ENCODE data around the gene MAPK6. TPM values are rescaled to one million over a fixed set of nuclear protein-coding genes. Genes with fewer than 3 reads are reported as not detected.

MAPK6 gene
- total RNA-seq, 1 donor from 2014 or later, result 21.1 TPM

DNA sequence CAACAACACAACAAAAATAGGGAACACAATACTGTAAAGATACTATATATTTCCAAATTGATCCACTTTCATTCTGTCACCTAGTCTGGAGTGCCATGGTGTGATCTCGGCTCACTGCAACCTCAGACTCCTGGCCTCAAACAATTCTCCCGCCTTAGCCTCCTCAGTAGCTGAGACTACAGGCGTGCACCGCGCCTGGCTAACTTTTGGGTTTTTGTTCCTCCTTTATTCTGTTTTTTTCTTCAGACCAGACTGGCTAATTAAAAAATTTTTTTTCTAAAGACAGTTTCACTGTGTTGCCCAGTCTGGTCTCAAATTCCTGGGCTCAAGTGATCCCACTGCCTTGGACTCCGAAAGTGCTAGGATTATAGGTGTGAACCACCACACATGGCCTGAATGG, 88.2 kb downstream of the MAPK6 start:
- Histone ChIP-seq H3K27ac (no peak overlapping the region), H3K4me1 (peaks cover 9% of the 10 kb centered on the region), H3K9me3 (no peaks in the 10 kb centered on the region), H3K36me3 (no peaks in the 10 kb centered on the region), H3K4me3 (no peak overlapping the region), H3K27me3 (ENCODE audit: low read depth) (peaks cover 20% of the 10 kb centered on the region)
- TF ChIP-seq, protein P1, sequence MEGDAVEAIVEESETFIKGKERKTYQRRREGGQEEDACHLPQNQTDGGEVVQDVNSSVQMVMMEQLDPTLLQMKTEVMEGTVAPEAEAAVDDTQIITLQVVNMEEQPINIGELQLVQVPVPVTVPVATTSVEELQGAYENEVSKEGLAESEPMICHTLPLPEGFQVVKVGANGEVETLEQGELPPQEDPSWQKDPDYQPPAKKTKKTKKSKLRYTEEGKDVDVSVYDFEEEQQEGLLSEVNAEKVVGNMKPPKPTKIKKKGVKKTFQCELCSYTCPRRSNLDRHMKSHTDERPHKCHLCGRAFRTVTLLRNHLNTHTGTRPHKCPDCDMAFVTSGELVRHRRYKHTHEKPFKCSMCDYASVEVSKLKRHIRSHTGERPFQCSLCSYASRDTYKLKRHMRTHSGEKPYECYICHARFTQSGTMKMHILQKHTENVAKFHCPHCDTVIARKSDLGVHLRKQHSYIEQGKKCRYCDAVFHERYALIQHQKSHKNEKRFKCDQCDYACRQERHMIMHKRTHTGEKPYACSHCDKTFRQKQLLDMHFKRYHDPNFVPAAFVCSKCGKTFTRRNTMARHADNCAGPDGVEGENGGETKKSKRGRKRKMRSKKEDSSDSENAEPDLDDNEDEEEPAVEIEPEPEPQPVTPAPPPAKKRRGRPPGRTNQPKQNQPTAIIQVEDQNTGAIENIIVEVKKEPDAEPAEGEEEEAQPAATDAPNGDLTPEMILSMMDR (IDR thresholded peaks at IDR 0.05), result no peak
- DNase-seq (no peak), ATAC-seq (no peak)
- intact Hi-C loops (cut with DNase I), result no loop called here

DNA sequence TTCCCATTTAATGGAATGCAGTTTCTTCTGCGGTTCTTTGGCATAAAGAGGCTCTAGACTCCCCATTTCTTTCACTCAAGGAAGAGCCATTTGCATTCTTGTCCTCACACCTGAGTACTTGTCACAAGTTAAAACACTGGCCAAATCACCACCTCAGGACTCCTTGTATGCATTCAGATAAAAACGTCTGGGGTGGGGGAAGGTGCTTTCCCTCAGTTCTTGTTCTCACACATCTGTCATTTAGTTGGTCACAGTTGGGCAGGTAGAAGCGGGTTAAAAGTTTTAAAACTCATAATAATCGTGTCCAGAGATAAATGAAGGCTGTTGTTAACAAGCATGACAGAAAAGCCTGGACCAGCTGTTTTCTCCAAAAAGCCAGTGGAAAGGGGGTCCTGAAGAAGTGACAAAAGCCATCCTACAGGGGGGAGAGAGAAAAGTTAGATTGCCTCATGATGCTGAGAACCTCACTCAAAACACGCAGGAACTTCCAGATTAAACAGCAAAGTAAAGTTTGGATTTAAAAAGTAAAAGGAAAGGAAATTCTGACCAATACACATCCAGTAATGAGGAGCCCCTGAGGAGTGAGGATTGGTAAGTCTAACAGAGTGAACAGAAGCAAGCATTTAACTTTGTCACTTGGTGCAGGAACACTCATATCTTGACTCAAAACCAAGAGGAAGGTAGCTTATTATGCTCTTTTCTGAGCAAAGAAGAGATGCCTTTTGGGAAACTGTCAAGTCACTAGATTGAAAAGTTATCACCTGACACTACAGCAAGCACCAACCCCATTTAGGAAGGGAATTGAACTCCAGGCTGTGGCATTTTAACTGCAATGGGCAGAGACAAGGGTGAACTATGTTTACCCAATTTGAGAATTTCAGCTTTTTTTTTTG, 90.8 kb downstream of the MAPK6 start:
- no peaks in the 10 kb centered on the region for H3K36me3 ChIP-seq
- no peak overlapping the region for H3K4me3 ChIP-seq
- H3K4me1 ChIP-seq, result peaks cover 10% of the 10 kb centered on the region
- H3K27ac ChIP-seq, result no peak overlapping the region
- no peaks in the 10 kb centered on the region for H3K9me3 ChIP-seq
- H3K27me3 ChIP-seq (ENCODE audit: low read depth), result peaks cover 33% of the 10 kb centered on the region
- TF ChIP-seq, protein P1 (IDR thresholded peaks at IDR 0.05), result no peak
- intact Hi-C loops (cut with DNase I), result no loop called here
- no peak for ATAC-seq
- DNase-seq, result no peak

DNA sequence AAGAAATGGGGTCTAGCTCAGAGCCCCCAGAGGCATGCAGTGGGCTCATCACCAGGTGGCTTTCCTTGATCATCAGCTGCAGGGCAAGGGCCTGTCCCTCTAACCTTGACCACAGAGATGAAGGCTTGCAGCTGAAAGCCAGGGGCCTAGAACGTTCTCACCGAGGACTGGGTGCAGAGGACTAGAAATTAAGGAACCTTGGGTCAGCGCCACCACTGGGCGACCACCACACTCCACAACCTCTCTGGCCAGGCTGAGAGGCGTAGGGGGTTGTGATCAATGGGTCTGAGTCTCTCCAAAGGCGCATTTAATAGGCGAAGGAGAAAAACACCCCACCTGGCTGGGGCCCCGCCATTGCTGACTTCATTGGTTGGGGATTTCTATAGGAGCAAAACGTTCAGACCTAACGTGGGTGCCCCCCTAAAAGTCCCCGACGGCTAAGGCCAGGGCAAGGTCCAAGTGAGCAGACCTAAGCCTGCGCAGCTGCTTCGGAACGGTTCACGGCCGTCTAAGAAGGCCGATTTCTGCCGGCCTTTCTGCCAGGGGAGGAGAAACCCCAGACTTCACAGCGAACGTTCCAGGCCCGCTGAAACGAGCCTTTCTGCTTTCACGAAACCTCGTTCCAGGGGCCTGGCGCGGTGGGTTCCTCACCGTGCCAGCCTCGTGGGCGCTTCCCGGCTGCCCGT, 92.6 kb downstream of the MAPK6 start:
- Histone ChIP-seq H3K4me1 (peaks cover 10% of the 10 kb centered on the region), H3K4me3 (peak overlapping the region; percentile 47), H3K27me3 (ENCODE audit: low read depth) (peaks cover 33% of the 10 kb centered on the region), H3K27ac (no peak overlapping the region), H3K9me3 (no peaks in the 10 kb centered on the region), H3K36me3 (no peaks in the 10 kb centered on the region)
- ATAC-seq, result no peak
- intact Hi-C loops (cut with DNase I), result no loop called here
- TF ChIP-seq, protein P1 (IDR thresholded peaks at IDR 0.05), result no peak
- no peak for DNase-seq

DNA sequence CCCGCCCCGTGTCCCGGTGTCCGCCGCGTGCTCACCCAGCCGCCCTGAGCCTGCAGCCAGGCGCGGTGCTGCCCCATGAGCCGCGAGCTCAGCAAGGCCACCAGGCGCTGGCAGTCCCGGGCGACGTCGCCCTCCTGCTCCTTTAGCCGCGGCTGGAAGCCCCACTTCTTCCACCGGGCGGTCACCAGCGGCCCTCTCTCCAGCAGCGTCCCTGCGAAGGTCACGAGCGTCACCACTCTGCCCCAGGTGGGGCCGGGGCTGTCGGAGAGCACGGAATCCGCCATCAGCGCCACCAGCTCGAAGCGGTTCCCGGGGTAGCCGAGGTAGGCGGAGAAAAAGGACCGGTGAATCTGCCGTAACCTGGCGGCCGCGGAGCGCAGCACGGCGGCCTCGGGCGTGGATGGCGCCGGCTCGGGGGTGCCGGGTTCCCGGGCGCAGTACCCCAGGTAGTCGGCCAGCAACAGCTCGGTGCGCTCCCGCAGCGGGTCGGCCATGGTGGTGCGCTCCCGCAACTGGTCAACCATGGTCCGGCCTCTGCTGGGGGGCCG, 93.3 kb downstream of the MAPK6 start:
- TF ChIP-seq, protein P1 (IDR thresholded peaks at IDR 0.05), result no peak

DNA sequence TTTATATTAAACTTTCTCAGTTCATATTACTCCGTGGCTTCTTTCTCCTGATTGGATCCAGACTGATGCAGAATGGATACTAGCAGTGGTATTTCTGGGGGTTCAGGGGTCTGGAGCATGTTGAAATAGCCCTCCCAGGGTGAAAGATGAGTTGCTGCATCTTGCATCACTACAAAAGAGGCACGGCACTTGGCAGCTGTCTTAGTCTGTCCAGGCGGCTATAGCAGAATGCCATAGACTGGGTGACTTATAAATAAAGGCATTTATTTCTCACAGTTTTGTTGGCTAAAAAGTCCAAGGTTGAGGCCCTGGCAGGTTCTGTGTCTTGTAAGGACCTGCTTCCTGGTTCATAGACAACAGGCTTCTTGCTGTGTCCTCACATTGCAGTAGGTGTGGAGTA, 94.2 kb downstream of the MAPK6 start:
- Histone ChIP-seq H3K4me1 (peaks cover 10% of the 10 kb centered on the region), H3K27me3 (ENCODE audit: low read depth) (peaks cover 33% of the 10 kb centered on the region), H3K36me3 (no peaks in the 10 kb centered on the region), H3K4me3 (no peak overlapping the region), H3K9me3 (no peaks in the 10 kb centered on the region), H3K27ac (no peak overlapping the region)
- TF ChIP-seq, protein P1 (IDR thresholded peaks at IDR 0.05), result no peak
- intact Hi-C loops (cut with DNase I), result no loop called here
- ATAC-seq (no peak), DNase-seq (no peak)

More for the DNA sequence above, 93.3 kb downstream of the MAPK6 start:
- ATAC-seq (peak; percentile 74 to 80), DNase-seq (peak; percentile 50)
- intact Hi-C loops (cut with DNase I), result no loop called here
- peaks cover 33% of the 10 kb centered on the region for H3K27me3 ChIP-seq (ENCODE audit: low read depth)
- H3K9me3 ChIP-seq, result no peaks in the 10 kb centered on the region
- H3K36me3 ChIP-seq, result no peaks in the 10 kb centered on the region
- H3K27ac ChIP-seq, result no peak overlapping the region
- H3K4me3 ChIP-seq, result peak overlapping the region; percentile 47
- peaks cover 10% of the 10 kb centered on the region for H3K4me1 ChIP-seq
